NCI-H2029 (cell line): ENCODE measurements around the gene ETNPPL.
"Not testable (repeated sequence)": the region's sequence is repeated elsewhere in the genome, so short reads cannot be mapped to it uniquely, and the experiment has no call there.

Experiments
- DNase-seq: peaks from one replicate; lab custom pipeline; 2025; lab: John Stamatoyannopoulos, UW

The ETNPPL gene

GRCh38 chr4:108758498-108758897 is 4.4 kb downstream of the ETNPPL start:
- no peak for DNase-seq

- no peak for DNase-seq
Observed at GRCh38 chr4:108754327-108754726, 8.5 kb downstream of the ETNPPL start.

GRCh38 chr4:108751321-108751720 is 11.5 kb downstream of the ETNPPL start:
- DNase-seq = no peak

- DNase-seq = no peak
Observed at GRCh38 chr4:108749119-108749518, 13.7 kb downstream of the ETNPPL start.

- DNase-seq = no peak
Observed at GRCh38 chr4:108746511-108746910, 16.3 kb downstream of the ETNPPL start.

GRCh38 chr4:108744307-108744706 is 18.5 kb downstream of the ETNPPL start:
- no peak for DNase-seq

- no peak for DNase-seq
Observed at GRCh38 chr4:108742451-108743420, 20.1 kb downstream of the ETNPPL start.

- no peak for DNase-seq
Observed at GRCh38 chr4:108738003-108738706, 24.7 kb downstream of the ETNPPL start.

GRCh38 chr4:108731006-108731405 is 31.8 kb downstream of the ETNPPL start:
- no peak for DNase-seq

- no peak for DNase-seq
Observed at GRCh38 chr4:108730579-108730978, 32.3 kb downstream of the ETNPPL start.

GRCh38 chr4:108729731-108730130 is 33.1 kb downstream of the ETNPPL start:
- DNase-seq = no peak

- DNase-seq = no peak
Observed at GRCh38 chr4:108725457-108725856, 37.4 kb downstream of the ETNPPL start.

GRCh38 chr4:108717386-108717785 is 45.5 kb downstream of the ETNPPL start:
- DNase-seq = no peak

- no peak for DNase-seq
Observed at GRCh38 chr4:108716340-108716739, 46.5 kb downstream of the ETNPPL start.

GRCh38 chr4:108714880-108715279 is 48.0 kb downstream of the ETNPPL start:
- DNase-seq = no peak

GRCh38 chr4:108710578-108710977 is 52.3 kb downstream of the ETNPPL start:
- DNase-seq = not testable (repeated sequence)

- DNase-seq = no peak
Observed at GRCh38 chr4:108709722-108710121, 53.1 kb downstream of the ETNPPL start.

- DNase-seq = no peak
Observed at GRCh38 chr4:108709234-108709633, 53.6 kb downstream of the ETNPPL start.

- no peak for DNase-seq
Observed at GRCh38 chr4:108706289-108706688, 56.6 kb downstream of the ETNPPL start.

GRCh38 chr4:108703966-108704365 is 58.9 kb downstream of the ETNPPL start:
- no peak for DNase-seq

- no peak for DNase-seq
Observed at GRCh38 chr4:108703370-108703769, 59.5 kb downstream of the ETNPPL start.

GRCh38 chr4:108702960-108703359 is 59.9 kb downstream of the ETNPPL start:
- DNase-seq = no peak
